GM12875 (cell line): Measurements from ENCODE around the gene SEMA3C.

Source experiments
- H3K4me3 ChIP-seq: one replicate; pipeline ENCODE4 v1.5.1; 2011; ENCODE audit warnings: low read depth, low read length, control low read depth
- TF ChIP-seq, protein P1 (sequence below): IDR thresholded peaks from 2 replicates; pipeline ENCODE4 v1.5.1; 2011; ENCODE audit warnings: low read depth, mild to moderate bottlenecking, control low read depth, inconsistent platforms, low read length, moderate library complexity, borderline replicate concordance; ENCODE audit not compliant: insufficient read depth

The SEMA3C gene

DNA sequence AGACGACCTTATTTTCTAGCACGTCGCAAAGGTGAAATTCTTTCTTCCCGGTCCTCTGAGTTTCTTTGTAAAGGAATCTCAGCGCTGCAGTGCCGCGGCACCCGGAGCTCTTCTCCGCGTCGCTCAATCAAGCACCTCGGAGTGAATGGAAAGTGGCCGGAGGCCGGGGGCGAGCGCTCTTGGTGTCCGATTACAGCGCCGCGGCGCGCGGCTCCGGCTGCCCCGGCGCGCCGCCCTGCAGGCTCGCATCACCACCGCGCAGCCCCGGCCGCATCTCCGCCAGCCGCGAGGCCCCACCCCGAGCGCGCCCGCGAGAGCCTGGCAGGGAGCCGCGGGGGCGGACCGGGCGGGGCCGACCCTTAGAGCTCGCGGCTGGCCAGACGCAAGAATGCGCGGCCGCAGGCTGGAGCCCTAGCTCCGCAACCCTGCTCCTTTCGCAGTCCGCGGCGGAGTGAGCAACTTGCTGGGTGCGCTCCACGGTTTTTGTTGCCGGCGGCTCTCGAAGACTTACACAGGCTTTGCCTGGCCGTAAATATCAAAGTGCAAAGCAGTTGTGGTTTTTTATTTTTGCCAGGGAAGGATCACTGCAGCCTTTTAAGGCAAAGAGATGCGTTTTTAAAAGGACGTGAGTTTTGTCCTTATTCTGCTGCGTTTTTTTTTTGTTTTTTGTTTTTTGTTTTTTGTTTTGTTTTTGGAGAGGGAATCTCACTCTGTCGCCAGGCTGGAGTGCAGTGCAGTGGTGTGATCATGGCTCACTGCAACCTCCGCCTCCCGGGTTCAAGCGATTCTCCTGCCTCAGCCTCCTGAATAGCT lies at the start of gene SEMA3C:
SEMA3C (minus strand) TSS at position 143 of the 813 bp plus-strand sequence. CDS start 2,270 bp downstream, outside the sequence.
- no peak within 1 kb of the TSS for H3K4me3 ChIP-seq
- TF ChIP-seq, protein P1, sequence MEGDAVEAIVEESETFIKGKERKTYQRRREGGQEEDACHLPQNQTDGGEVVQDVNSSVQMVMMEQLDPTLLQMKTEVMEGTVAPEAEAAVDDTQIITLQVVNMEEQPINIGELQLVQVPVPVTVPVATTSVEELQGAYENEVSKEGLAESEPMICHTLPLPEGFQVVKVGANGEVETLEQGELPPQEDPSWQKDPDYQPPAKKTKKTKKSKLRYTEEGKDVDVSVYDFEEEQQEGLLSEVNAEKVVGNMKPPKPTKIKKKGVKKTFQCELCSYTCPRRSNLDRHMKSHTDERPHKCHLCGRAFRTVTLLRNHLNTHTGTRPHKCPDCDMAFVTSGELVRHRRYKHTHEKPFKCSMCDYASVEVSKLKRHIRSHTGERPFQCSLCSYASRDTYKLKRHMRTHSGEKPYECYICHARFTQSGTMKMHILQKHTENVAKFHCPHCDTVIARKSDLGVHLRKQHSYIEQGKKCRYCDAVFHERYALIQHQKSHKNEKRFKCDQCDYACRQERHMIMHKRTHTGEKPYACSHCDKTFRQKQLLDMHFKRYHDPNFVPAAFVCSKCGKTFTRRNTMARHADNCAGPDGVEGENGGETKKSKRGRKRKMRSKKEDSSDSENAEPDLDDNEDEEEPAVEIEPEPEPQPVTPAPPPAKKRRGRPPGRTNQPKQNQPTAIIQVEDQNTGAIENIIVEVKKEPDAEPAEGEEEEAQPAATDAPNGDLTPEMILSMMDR: no peak

DNA sequence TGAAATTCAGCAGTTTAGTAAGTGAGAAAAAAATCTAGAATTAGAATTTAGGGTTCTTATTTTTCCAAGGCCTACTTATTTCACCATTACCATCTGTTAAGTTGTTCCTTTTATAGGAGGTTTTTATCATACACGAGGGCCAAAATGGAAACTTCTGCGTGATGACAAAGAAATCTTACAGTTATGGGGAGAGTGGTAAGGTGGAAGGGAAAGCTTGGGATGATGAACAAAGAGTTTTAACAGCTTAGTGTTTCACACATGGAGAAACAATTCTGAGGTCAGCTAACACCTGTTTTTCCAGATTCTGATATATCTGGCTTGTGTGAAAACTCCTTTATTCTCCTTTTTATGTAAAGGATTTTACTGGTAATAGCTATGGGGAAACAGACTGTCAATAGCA lies 49.8 kb upstream of the SEMA3C start:
- no peak overlapping the region for H3K4me3 ChIP-seq
- TF ChIP-seq, protein P1: no peak

DNA sequence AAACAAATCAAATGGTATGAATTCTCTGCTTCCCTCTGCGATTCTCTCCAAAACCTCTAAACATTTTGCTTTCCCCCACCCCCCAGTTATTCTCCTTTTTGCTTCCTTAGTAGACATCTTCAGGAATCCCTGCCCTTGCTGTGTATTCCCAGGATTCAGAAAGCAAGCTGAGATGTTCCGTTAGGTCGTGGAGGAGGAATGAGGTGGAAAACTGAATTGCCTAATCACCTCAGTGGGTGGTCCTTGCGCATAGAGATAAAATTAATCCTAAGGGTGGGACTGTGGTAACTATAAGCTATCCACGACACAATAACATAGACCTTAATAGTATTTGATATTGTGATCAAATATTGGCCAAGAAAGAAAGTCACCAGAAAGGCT lies 49.1 kb upstream of the SEMA3C start:
- no peak overlapping the region for H3K4me3 ChIP-seq
- TF ChIP-seq, protein P1: no peak

DNA sequence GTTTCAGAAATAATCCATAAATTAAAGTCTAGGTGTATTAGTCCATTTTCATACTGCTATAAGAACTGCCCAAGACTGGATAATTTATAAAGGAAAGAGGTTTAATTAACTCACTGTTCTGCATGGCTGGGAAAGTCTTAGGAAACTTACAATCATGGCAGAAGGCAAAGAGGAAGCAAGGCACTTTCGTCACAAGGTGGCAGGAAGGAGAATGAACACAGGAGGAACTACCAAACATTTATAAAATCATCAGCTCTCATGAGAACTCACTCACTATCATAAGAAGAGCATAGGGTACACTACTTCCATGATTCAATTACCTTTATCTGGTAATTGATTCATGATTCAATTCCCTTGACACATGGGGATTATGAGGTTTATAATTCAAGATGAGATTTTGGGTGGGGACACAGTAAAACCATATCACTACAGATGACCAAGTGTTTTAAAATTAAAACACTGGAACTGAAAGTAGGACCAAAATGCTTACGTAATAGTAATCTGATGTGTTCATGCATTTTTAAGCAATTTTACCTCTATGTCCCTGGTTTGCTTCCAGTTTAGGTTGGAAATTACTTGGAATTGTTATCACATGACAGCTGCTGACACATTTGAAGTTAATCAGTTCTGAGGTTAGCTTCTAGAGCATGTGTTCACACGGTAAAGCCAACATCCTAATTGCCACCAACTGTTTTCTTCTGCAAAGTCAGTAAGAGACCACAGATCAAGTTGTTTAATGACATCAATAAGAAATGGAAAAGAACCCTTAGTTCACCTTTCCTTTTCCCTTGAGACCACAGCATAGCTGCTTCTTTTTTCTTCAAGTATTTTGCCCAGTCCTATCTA lies 48.4 kb upstream of the SEMA3C start:
- TF ChIP-seq, protein P1: no peak
- no peak overlapping the region for H3K4me3 ChIP-seq

DNA sequence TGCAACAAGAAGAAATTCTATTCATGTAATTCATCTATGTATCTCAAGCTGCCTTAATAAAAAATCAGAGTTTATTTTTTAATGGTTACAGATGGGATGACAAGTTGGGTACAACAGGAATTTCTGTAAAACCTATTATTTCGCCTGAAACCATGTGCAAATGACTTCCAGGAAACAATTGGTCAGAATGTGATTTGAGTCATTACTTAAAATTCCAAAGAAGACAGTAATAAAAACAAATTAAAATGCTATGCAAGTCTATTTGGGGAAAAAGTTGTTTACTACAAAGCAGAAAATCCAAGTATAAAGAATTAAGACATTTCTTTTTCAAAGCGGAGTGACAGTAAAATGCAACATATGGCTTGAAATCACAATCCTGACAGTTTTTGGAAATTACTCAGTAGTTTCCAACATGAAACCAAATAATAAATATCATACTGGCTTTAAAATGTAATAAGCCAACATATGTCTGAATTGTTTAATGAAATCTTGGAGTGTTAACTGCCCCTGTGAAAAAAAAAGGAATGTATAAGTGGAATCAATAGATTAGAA lies 41.5 kb upstream of the SEMA3C start:
- no peak overlapping the region for H3K4me3 ChIP-seq
- TF ChIP-seq, protein P1: no peak

DNA sequence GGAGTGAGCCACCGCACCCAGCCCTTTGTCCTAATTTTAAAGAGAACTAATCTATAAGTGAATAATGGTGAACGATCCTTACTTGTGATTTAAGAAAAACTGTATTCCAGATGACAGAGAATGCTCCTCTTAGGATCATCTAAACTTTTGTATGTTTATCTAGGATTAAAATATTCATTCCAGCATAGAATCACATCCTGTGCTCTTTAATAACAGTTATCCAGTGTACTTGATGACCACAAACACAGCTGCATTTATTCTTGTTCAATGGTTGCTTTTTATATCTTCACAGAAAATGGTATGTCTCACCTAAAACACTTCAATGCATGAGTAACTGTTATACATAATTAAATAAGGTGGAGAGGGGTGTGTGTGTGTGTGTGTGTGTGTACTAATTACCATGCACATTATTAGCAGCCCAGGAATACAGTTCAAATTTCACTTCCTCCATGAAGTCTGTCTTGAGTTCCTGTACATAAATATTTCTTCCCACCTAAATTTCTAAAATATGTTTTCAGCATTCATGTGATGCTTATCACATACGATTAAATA lies 38.5 kb upstream of the SEMA3C start:
- H3K4me3 ChIP-seq: no peak overlapping the region
- TF ChIP-seq, protein P1: no peak
